ENCODE results near the gene PDE6B.

DNA sequence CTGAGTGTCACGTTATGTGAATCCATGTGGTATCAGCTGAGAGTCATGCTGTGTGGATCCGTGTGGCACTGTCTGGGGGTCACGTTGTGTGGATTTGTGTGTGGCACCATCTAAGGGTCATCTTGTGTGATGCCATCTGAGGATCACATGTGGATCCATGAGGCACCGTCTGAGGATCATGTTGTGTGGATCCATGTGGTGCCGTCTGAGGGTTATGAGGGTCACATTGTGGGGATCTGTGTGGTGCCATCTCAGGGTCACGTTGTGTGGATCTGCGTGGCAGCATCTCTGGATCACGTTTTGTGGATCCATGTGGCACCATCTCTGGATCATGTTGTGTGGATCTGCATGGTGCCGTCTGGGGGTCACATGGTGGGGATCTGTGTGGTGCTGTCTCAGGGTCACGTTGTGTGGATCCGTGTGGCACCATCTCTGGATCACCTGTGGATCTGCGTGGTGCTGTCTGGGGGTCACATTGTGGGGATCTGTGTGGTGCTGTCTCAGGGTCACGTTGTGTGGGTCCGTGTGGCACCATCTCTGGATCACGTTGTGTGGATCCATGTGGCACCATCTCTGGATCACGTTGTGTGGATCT is 6.9 kb downstream of the PDE6B start:
- TF ChIP-seq EZH2 (IDR thresholded peaks at IDR 0.05) (no peak), POLR2AphosphoS5 (IDR thresholded peaks at IDR 0.05; ENCODE audit: borderline replicate concordance, low read depth, low read length) (no peak), FOXP2 (optimal IDR thresholded peaks at IDR 0.05; ENCODE audit: control extremely low read depth, extremely low read length, insufficient read depth) (no peak)
